Stomach (tissue), 9 donors: ENCODE results near the gene FLNA. TPM values are rescaled to one million over a fixed set of nuclear protein-coding genes. Genes with fewer than 3 reads are reported as not detected.

Source experiments
- DNase-seq, 2 donors: peaks; one replicate each; pipeline versions ENCODE4 v3.0.0 to v3.0.0-alpha.2; 2013 to 2019
- H3K27ac ChIP-seq, 5 donors: fragments of 200-600 bp in 4 of 5; sonication (generic) in 4 of 5; one replicate each; pipeline ENCODE4 v1.5.1; 2013 to 2019; ENCODE audit warnings: mild to moderate bottlenecking in 1 of 5, moderate library complexity in 1 of 5
- H3K27me3 ChIP-seq, 3 donors: fragments of 200-600 bp; sonication (generic); one replicate each; pipeline ENCODE4 v1.5.1; 2017 to 2019; ENCODE audit warnings: mixed run types in 1 of 3
- H3K36me3 ChIP-seq, 4 donors: fragments of 200-600 bp; sonication (generic); 1 replicate in 3 of 4; 2 replicates in 1 of 4; pipeline ENCODE4 v1.5.1; 2016 to 2019
- H3K4me1 ChIP-seq, 4 donors: fragments of 200-600 bp; sonication (generic); one replicate each; pipeline ENCODE4 v1.5.1; 2016 to 2019
- H3K4me3 ChIP-seq, 4 donors: fragments of 200-600 bp; sonication (generic) in 3 of 4; one replicate each; pipeline ENCODE4 v1.5.1; 2016 to 2019; ENCODE audit warnings: mild to moderate bottlenecking in 1 of 4
- H3K9me3 ChIP-seq, 4 donors: fragments of 200-600 bp; sonication (generic); one replicate each; pipeline ENCODE4 v1.5.1; 2016 to 2019
- EP300 ChIP-seq: sonication (generic); formaldehyde crosslinking; IDR thresholded peaks from one replicate; pipeline ENCODE4 v1.6.1; 2017; ENCODE audit warnings: antibody characterized with exemption
- POLR2A ChIP-seq, 4 donors: fragments of 450-650 bp; IDR thresholded peaks; one replicate each; pipeline ENCODE4 v1.6.1; 2016; ENCODE audit warnings: antibody characterized with exemption in 4 of 4, control low read depth in 2 of 4, mild to moderate bottlenecking in 1 of 4, moderate library complexity in 1 of 4
- POLR2AphosphoS5 ChIP-seq, 3 donors: sonication (generic); formaldehyde crosslinking; IDR thresholded peaks; one replicate each; pipeline ENCODE4 v1.6.1; 2016; ENCODE audit warnings: antibody characterized with exemption in 3 of 3
- WGBS, 5 donors: extraction: QIAGEN DNeasy Blood & Tissue Kit in 3 of 5; methylation state at CpG; one replicate each; pipeline versions ENCODE4 v1.1.5 to v1.1.7; 2013 to 2018; 5-methylcytosine and 5-hydroxymethylcytosine counted together
- intact Hi-C: fragments of 100-400 bp; cut with DNase I; formaldehyde crosslinking; loops from one replicate; pipeline ENCODE4 v1.15.1; 2023; ENCODE audit warnings: low total_unique reads
- polyA plus RNA-seq, 3 donors: library from polyadenylated mRNA; stranded (reverse); fragments of 200-250 nt; gene quantifications; one replicate each; pipeline ENCODE4 v1.2.3, GENCODE V29; 2013
- total RNA-seq, 5 donors: library from RNA; depleted of rRNA; stranded (reverse); fragments of >200 nt; gene quantifications; one replicate each; pipeline versions ENCODE4 v1.1.0 to v1.2.3, GENCODE V29; 2014 to 2016
- TF ChIP-seq, protein P1 (sequence below), 7 experiments: fragments of 450-650 bp in 4 of 7; fragments of 200-600 bp in 3 of 7; sonication (generic) in 3 of 7; IDR thresholded peaks; one replicate each; pipeline ENCODE4 v1.5.1; 2016 to 2019; ENCODE audit warnings: antibody characterized with exemption in 7 of 7, control low read depth in 2 of 7, mild to moderate bottlenecking in 1 of 7
- donor health status: healthy with polysubstance abuse.
- donor health status: Bipolar disorder and iron deficiency.
- donor health status: healthy.

The FLNA gene
- total and polyA plus RNA-seq, 8 donors, result 89.2 to 3,511 (median 1,483) TPM

DNA sequence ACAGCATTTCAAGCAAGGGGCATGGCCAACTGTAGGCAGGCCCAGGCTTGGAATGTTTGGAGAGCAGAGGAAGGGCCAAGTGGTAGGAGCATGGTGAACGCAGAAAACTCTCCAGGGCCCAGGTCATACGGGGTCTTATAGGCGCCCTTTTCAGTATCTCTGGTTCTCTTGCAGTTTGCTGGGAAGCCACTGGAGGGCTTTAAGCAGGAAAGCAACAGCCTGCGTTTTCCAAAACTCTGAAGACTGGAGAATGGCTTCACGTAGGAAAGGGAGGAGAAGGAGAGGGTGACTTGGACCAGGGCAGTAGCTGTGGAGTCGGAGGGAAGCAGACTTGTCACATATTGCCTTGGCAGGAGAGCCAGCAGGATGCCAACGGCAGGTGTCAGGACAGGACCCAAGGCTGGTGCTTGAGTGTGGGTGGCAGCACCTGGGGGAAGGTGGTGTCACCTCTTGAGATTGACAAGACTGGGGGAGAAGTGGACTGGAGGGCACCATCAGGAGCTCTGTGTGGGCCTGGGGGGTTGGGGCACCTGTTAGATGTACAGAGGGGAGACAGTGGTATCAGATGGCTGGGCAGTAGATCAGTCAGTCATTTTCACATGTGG, 56.9 kb downstream of the FLNA start:
- Histone ChIP-seq H3K9me3 (no peaks in the 10 kb centered on the region), H3K27ac (no peak overlapping the region), H3K4me1 (no peaks in the 10 kb centered on the region), H3K27me3 (peaks cover 0 to 13% (median 0%) of the 10 kb centered on the region in 3 donors), H3K4me3 (no peak overlapping the region), H3K36me3 (no peaks in the 10 kb centered on the region)
- TF ChIP-seq, protein P1, sequence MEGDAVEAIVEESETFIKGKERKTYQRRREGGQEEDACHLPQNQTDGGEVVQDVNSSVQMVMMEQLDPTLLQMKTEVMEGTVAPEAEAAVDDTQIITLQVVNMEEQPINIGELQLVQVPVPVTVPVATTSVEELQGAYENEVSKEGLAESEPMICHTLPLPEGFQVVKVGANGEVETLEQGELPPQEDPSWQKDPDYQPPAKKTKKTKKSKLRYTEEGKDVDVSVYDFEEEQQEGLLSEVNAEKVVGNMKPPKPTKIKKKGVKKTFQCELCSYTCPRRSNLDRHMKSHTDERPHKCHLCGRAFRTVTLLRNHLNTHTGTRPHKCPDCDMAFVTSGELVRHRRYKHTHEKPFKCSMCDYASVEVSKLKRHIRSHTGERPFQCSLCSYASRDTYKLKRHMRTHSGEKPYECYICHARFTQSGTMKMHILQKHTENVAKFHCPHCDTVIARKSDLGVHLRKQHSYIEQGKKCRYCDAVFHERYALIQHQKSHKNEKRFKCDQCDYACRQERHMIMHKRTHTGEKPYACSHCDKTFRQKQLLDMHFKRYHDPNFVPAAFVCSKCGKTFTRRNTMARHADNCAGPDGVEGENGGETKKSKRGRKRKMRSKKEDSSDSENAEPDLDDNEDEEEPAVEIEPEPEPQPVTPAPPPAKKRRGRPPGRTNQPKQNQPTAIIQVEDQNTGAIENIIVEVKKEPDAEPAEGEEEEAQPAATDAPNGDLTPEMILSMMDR (IDR thresholded peaks at IDR 0.05), result peak in 2 of 7 experiments; percentile 25 to 44
- TF ChIP-seq POLR2AphosphoS5 (IDR thresholded peaks at IDR 0.05) (no peak), EP300 (no peak), POLR2A (IDR thresholded peaks at IDR 0.05) (no peak)
- peak in 1 of 2 donors; percentile 41 for DNase-seq
- intact Hi-C loops, result no loop called here
- WGBS, 5 donors, result 15 to 31% (median 17%) methylated on average over 7 of the region's 7 CpGs

DNA sequence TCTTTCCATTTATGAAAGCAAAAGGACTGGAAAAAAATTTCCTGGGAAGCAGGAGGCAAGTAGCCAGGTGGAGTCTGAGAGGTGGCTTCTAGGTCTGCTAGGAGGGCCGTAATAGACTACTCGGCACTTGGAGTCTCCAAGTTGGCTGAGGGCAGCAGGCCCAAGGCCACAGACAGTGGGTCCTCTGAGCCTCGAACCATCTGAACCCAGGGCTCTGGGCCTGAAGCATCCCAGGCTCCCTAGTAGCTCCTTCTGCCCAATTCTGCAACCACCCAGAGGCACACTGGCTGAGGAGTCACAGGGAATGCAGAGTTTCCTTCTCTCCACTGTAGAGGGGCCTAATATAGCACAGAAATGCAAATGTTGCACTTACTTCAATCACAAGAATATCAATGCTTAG, 59.0 kb downstream of the FLNA start:
- no peaks in the 10 kb centered on the region for H3K9me3 ChIP-seq
- DNase-seq, result no peak
- no peak overlapping the region for H3K27ac ChIP-seq
- TF ChIP-seq, protein P1 (IDR thresholded peaks at IDR 0.05), result no peak
- TF ChIP-seq EP300 (no peak), POLR2AphosphoS5 (IDR thresholded peaks at IDR 0.05) (no peak), POLR2A (IDR thresholded peaks at IDR 0.05) (no peak)
- no peaks in the 10 kb centered on the region for H3K36me3 ChIP-seq
- intact Hi-C loops, result no loop called here
- H3K27me3 ChIP-seq, result peaks cover 0 to 9% (median 0%) of the 10 kb centered on the region in 3 donors
- no peak overlapping the region for H3K4me3 ChIP-seq
- H3K4me1 ChIP-seq, result no peaks in the 10 kb centered on the region
- 82 to 94% (median 87%) methylated on average over 3 of the region's 3 CpGs for WGBS, 5 donors

DNA sequence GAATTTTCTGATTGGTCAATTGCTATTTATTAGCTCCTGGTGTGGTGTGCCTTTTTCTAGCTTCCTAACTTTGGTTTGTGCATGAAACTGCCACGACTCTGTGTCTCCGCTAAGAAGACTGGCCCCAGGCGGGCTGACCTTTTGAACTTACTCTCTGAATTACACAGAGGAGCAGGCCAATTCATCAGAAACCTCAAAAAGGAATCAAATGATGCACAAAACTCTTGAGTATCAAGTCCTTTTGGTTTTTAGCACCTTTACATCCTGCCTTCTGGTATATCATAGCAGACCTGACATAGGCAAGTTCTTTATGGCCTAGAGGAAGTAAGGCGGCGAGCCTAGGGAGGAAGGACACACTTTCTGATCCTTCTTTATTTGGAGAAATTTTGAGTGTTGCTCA, 61.3 kb downstream of the FLNA start:
- no peak for DNase-seq
- Histone ChIP-seq H3K4me3 (no peak overlapping the region), H3K27ac (no peak overlapping the region), H3K27me3 (no peaks in the 10 kb centered on the region), H3K9me3 (no peaks in the 10 kb centered on the region), H3K4me1 (peaks cover 0 to 6% (median 0%) of the 10 kb centered on the region in 4 donors), H3K36me3 (no peaks in the 10 kb centered on the region)
- 60 to 86% (median 70%) methylated on average over 5 of the region's 5 CpGs for WGBS, 5 donors
- intact Hi-C loops, result no loop called here
- TF ChIP-seq EP300 (no peak), POLR2AphosphoS5 (IDR thresholded peaks at IDR 0.05) (no peak), POLR2A (IDR thresholded peaks at IDR 0.05) (no peak)
- TF ChIP-seq, protein P1 (IDR thresholded peaks at IDR 0.05), result no peak

DNA sequence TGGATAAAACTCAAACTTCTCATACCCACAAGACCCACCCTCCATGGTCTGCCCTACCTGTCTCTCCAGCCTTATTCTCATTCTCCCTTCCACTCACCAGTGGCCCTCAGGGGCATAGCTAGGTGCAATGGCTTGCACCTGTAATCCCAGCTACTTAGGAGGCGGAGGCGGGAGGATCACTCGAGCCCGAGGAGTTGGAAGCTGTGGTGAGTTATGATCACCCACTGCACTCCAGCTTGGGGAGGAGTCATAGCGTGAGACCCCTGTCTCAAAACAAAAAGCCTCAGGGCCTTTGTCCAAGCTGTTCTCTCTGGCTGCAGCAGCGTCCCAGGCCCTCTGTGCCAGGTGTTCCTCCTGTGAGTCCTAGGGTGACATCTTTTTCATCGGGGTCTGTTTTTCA, 62.3 kb downstream of the FLNA start:
- H3K27me3 ChIP-seq, result no peaks in the 10 kb centered on the region
- H3K27ac ChIP-seq, result no peak overlapping the region
- intact Hi-C loops, result no loop called here
- DNase-seq, result no peak
- H3K9me3 ChIP-seq, result no peaks in the 10 kb centered on the region
- WGBS, 5 donors, result 86 to 96% (median 92%) methylated on average over 6 to 7 of the region's 7 CpGs
- H3K4me1 ChIP-seq, result peaks cover 0 to 8% (median 0%) of the 10 kb centered on the region in 4 donors
- H3K36me3 ChIP-seq, result no peaks in the 10 kb centered on the region
- no peak overlapping the region for H3K4me3 ChIP-seq
- TF ChIP-seq POLR2A (IDR thresholded peaks at IDR 0.05) (no peak), POLR2AphosphoS5 (IDR thresholded peaks at IDR 0.05) (no peak), EP300 (no peak)
- TF ChIP-seq, protein P1 (IDR thresholded peaks at IDR 0.05), result no peak
